ENCODE measurements around the gene FGF6. TPM values are rescaled to one million over a fixed set of nuclear protein-coding genes. Genes with fewer than 3 reads are reported as not detected.
"Not testable (repeated sequence)": the region's sequence is repeated elsewhere in the genome, so short reads cannot be mapped to it uniquely, and the experiment has no call there.

FGF6 gene
- total and polyA plus RNA-seq, 2 experiments from 2014 or later: not detected

GRCh38 chr12:4404877-4405637, 40.6 kb downstream of the FGF6 start:
- not testable (repeated sequence) for H2AFZ ChIP-seq; H4K20me1 ChIP-seq (replicated peaks; ENCODE audit: insufficient read depth); H3K36me3 ChIP-seq (ENCODE audit: insufficient read depth); H3K4me1 Mint-ChIP-seq; H3K4me2 ChIP-seq; H3K27me3 ChIP-seq (ENCODE audit: insufficient read depth); H3K79me2 ChIP-seq (replicated peaks; ENCODE audit: insufficient read depth); H3K4me3 Mint-ChIP-seq; ATAC-seq; H3K27ac Mint-ChIP-seq; H3K27me3 Mint-ChIP-seq (ENCODE audit: insufficient read depth, low read depth, poor library complexity); DNase-seq (ENCODE audit: low spot score); H3F3A ChIP-seq (replicated peaks; ENCODE audit: low read depth); H3K4me3 ChIP-seq; H3K27ac ChIP-seq (ENCODE audit: low read depth); H3K36me3 Mint-ChIP-seq (ENCODE audit: low read depth); H3K4me1 ChIP-seq (ENCODE audit: insufficient read depth); H3K9me2 ChIP-seq (ENCODE audit: insufficient read depth)
- peaks cover 15% of the 10 kb centered on the region for H3K9me3 Mint-ChIP-seq

GRCh38 chr12:4402996-4403395, 42.6 kb downstream of the FGF6 start:
- TF ChIP-seq POLR2AphosphoS5 (IDR thresholded peaks at IDR 0.05; ENCODE audit: low read depth) (no peak), ZNF114 (CRISPR knock-in tag; IDR thresholded peaks at IDR 0.05) (no peak), NANOG (IDR thresholded peaks at IDR 0.05; ENCODE audit: borderline replicate concordance) (no peak), STAT1 (IDR thresholded peaks at IDR 0.05; ENCODE audit: unreplicated experiment) (no peak), ZNF331 (CRISPR knock-in tag; IDR thresholded peaks at IDR 0.05; ENCODE audit: low read depth) (no peak), EZH2 (IDR thresholded peaks at IDR 0.05; ENCODE audit: low read depth, unreplicated experiment) (no peak), JUNB (IDR thresholded peaks at IDR 0.05; ENCODE audit: unreplicated experiment) (no peak), CREB1 (CRISPR knock-in tag; IDR thresholded peaks at IDR 0.05; ENCODE audit: low read depth) (no peak), EZH2phosphoT487 (IDR thresholded peaks at IDR 0.05; ENCODE audit: unreplicated experiment) (no peak), ZNF462 (CRISPR knock-in tag; IDR thresholded peaks at IDR 0.05) (no peak), REST (IDR thresholded peaks at IDR 0.05; ENCODE audit: unreplicated experiment) (no peak)
- no peak overlapping the region for H2AFZ ChIP-seq
- no peaks in the 10 kb centered on the region for H3K36me3 ChIP-seq (ENCODE audit: insufficient read depth)
- no peak for DNase-seq (ENCODE audit: low spot score)
- no peak overlapping the region for H3K4me2 ChIP-seq
- Mint-ChIP-seq H3K36me3 (ENCODE audit: low read depth) (peaks cover 6% of the 10 kb centered on the region; the same call in 1 of the 3 replicates), H3K9me3 (peaks cover 15% of the 10 kb centered on the region), H3K27ac (no peak overlapping the region), H3K4me1 (no peaks in the 10 kb centered on the region), H3K27me3 (ENCODE audit: insufficient read depth, low read depth, poor library complexity) (no peaks in the 10 kb centered on the region), H3K4me3 (no peak overlapping the region)
- H3K4me1 ChIP-seq (ENCODE audit: insufficient read depth): peaks cover 2% of the 10 kb centered on the region; the same call in 1 of the 2 replicates
- H3K27ac ChIP-seq (ENCODE audit: low read depth): no peak overlapping the region
- H3K79me2 ChIP-seq (replicated peaks; ENCODE audit: insufficient read depth): no peaks in the 10 kb centered on the region
- no peak overlapping the region for H3K4me3 ChIP-seq
- no peaks in the 10 kb centered on the region for H3F3A ChIP-seq (replicated peaks; ENCODE audit: low read depth)
- no peaks in the 10 kb centered on the region for H4K20me1 ChIP-seq (replicated peaks; ENCODE audit: insufficient read depth)
- H3K9me2 ChIP-seq (ENCODE audit: insufficient read depth): 0 out of 2 replicates have a peak, but pooled peaks cover 3% of the 10 kb centered on the region
- no peak for ATAC-seq
- no peaks in the 10 kb centered on the region for H3K27me3 ChIP-seq (ENCODE audit: insufficient read depth)

Data from GM23338 (cell line).